HEK293 (cell line): ENCODE data around the gene BTF3.

Source experiments
- KLF17 ChIP-seq: fragments of 450-650 bp; formaldehyde crosslinking; IDR thresholded peaks from 2 replicates; pipeline ENCODE4 v1.5.1; 2016; ENCODE audit warnings: missing biosample characterization, missing genetic modification characterization
- KLF9 ChIP-seq: fragments of 450-650 bp; formaldehyde crosslinking; IDR thresholded peaks from 2 replicates; pipeline ENCODE4 v1.5.1; 2016; ENCODE audit warnings: missing biosample characterization, missing genetic modification characterization, low read depth
- PRDM2 ChIP-seq: fragments of 450-650 bp; formaldehyde crosslinking; IDR thresholded peaks from 2 replicates; pipeline ENCODE4 v1.5.1; 2016; ENCODE audit warnings: missing biosample characterization, missing genetic modification characterization, borderline replicate concordance
- PRDM6 ChIP-seq: fragments of 450-650 bp; formaldehyde crosslinking; IDR thresholded peaks from 2 replicates; pipeline ENCODE4 v1.5.1; 2017; ENCODE audit warnings: missing biosample characterization, missing genetic modification characterization
- SCRT2 ChIP-seq: fragments of 450-650 bp; formaldehyde crosslinking; IDR thresholded peaks from 2 replicates; pipeline ENCODE4 v1.5.1; 2016; ENCODE audit warnings: missing biosample characterization, missing genetic modification characterization
- YY2 ChIP-seq: fragments of 450-650 bp; formaldehyde crosslinking; IDR thresholded peaks from 2 replicates; pipeline ENCODE4 v1.5.1; 2016; ENCODE audit warnings: missing biosample characterization, missing genetic modification characterization
- ZBTB8A ChIP-seq: fragments of 450-650 bp; formaldehyde crosslinking; IDR thresholded peaks from 2 replicates; pipeline ENCODE4 v1.5.1; 2016; ENCODE audit warnings: missing biosample characterization, missing genetic modification characterization
- ZFP41 ChIP-seq: fragments of 450-650 bp; formaldehyde crosslinking; IDR thresholded peaks from 2 replicates; pipeline ENCODE4 v1.5.1; 2016; ENCODE audit warnings: missing biosample characterization, missing genetic modification characterization, borderline replicate concordance
- ZIC2 ChIP-seq: fragments of 450-650 bp; formaldehyde crosslinking; IDR thresholded peaks from 2 replicates; pipeline ENCODE4 v1.5.1; 2016; ENCODE audit warnings: missing biosample characterization, missing genetic modification characterization
- ZNF133 ChIP-seq: fragments of 450-650 bp; formaldehyde crosslinking; IDR thresholded peaks from 2 replicates; pipeline ENCODE4 v1.5.1; 2016; ENCODE audit warnings: missing biosample characterization, missing genetic modification characterization
- ZNF18 ChIP-seq: fragments of 450-650 bp; formaldehyde crosslinking; IDR thresholded peaks from 2 replicates; pipeline ENCODE4 v1.5.1; 2016; ENCODE audit warnings: missing biosample characterization, missing genetic modification characterization
- ZNF292 ChIP-seq: fragments of 450-650 bp; formaldehyde crosslinking; IDR thresholded peaks from 2 replicates; pipeline ENCODE4 v1.5.1; 2016; ENCODE audit warnings: low read depth, missing biosample characterization, missing genetic modification characterization, borderline replicate concordance
- ZNF335 ChIP-seq: fragments of 450-650 bp; formaldehyde crosslinking; conservative IDR thresholded peaks from 2 replicates; pipeline ENCODE4 v1.5.1; 2016; ENCODE audit warnings: missing biosample characterization, missing genetic modification characterization
- ZNF366 ChIP-seq: fragments of 450-650 bp; formaldehyde crosslinking; conservative IDR thresholded peaks from 2 replicates; pipeline ENCODE4 v1.5.1; 2016; ENCODE audit warnings: missing biosample characterization, missing genetic modification characterization
- ZNF404 ChIP-seq: fragments of 450-650 bp; formaldehyde crosslinking; IDR thresholded peaks from 2 replicates; pipeline ENCODE4 v1.5.1; 2017; ENCODE audit warnings: missing biosample characterization, missing genetic modification characterization
- ZNF529 ChIP-seq: fragments of 450-650 bp; formaldehyde crosslinking; IDR thresholded peaks from 2 replicates; pipeline ENCODE4 v1.5.1; 2017; ENCODE audit warnings: missing genetic modification characterization, missing biosample characterization; ENCODE audit not compliant: insufficient replicate concordance
- ZNF596 ChIP-seq: fragments of 450-650 bp; IDR thresholded peaks from 2 replicates; pipeline ENCODE4 v1.5.0; 2018; ENCODE audit warnings: missing biosample characterization, mild to moderate bottlenecking, missing genetic modification characterization, moderate library complexity
- ZNF707 ChIP-seq: fragments of 450-650 bp; formaldehyde crosslinking; IDR thresholded peaks from 2 replicates; pipeline ENCODE4 v1.5.1; 2016; ENCODE audit warnings: missing biosample characterization, missing genetic modification characterization
- ZNF776 ChIP-seq: fragments of 450-650 bp; formaldehyde crosslinking; IDR thresholded peaks from 2 replicates; pipeline ENCODE4 v1.5.0; 2017; ENCODE audit warnings: missing biosample characterization, missing genetic modification characterization, borderline replicate concordance
- TF ChIP-seq, protein P1 (sequence below): fragments of 450-650 bp; formaldehyde crosslinking; IDR thresholded peaks from 2 replicates; pipeline ENCODE4 v1.5.0; 2017; ENCODE audit warnings: missing biosample characterization, missing genetic modification characterization, borderline replicate concordance
- TF ChIP-seq, protein P2 (sequence below): fragments of 450-650 bp; formaldehyde crosslinking; IDR thresholded peaks from 2 replicates; pipeline ENCODE4 v1.5.1; 2017; ENCODE audit warnings: missing biosample characterization, missing genetic modification characterization
- TF ChIP-seq, protein P3 (sequence below): fragments of 450-650 bp; formaldehyde crosslinking; IDR thresholded peaks from 2 replicates; pipeline ENCODE4; 2016; ENCODE audit warnings: missing biosample characterization, missing genetic modification characterization

Gene BTF3

GRCh38 chr5:73498057-73498992 is at the start of gene BTF3 (continued):
- TF ChIP-seq, protein P1, sequence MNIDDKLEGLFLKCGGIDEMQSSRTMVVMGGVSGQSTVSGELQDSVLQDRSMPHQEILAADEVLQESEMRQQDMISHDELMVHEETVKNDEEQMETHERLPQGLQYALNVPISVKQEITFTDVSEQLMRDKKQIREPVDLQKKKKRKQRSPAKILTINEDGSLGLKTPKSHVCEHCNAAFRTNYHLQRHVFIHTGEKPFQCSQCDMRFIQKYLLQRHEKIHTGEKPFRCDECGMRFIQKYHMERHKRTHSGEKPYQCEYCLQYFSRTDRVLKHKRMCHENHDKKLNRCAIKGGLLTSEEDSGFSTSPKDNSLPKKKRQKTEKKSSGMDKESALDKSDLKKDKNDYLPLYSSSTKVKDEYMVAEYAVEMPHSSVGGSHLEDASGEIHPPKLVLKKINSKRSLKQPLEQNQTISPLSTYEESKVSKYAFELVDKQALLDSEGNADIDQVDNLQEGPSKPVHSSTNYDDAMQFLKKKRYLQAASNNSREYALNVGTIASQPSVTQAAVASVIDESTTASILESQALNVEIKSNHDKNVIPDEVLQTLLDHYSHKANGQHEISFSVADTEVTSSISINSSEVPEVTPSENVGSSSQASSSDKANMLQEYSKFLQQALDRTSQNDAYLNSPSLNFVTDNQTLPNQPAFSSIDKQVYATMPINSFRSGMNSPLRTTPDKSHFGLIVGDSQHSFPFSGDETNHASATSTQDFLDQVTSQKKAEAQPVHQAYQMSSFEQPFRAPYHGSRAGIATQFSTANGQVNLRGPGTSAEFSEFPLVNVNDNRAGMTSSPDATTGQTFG (tag by site-specific recombination) = no peak
- TF ChIP-seq ZNF776 (tag by site-specific recombination) = no peak
- no peak for TF ChIP-seq ZNF529
- TF ChIP-seq ZFP41 (tag by site-specific recombination) = no peak
- TF ChIP-seq KLF9 = no peak
- no peak for TF ChIP-seq ZNF292
- no peak for TF ChIP-seq ZNF596 (tag by site-specific recombination)
- TF ChIP-seq, protein P2, sequence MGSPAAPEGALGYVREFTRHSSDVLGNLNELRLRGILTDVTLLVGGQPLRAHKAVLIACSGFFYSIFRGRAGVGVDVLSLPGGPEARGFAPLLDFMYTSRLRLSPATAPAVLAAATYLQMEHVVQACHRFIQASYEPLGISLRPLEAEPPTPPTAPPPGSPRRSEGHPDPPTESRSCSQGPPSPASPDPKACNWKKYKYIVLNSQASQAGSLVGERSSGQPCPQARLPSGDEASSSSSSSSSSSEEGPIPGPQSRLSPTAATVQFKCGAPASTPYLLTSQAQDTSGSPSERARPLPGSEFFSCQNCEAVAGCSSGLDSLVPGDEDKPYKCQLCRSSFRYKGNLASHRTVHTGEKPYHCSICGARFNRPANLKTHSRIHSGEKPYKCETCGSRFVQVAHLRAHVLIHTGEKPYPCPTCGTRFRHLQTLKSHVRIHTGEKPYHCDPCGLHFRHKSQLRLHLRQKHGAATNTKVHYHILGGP = no peak
- TF ChIP-seq ZBTB8A (tag by site-specific recombination) = peak; percentile 34; the same call in 1 of the 2 replicates
- no peak for TF ChIP-seq PRDM6 (tag by site-specific recombination)
- peak; percentile 45; the same call in 1 of the 2 replicates for TF ChIP-seq KLF17
- 0 out of 2 replicates have a peak, but pooled peaks have one; percentile 10 for TF ChIP-seq SCRT2
- no peak for TF ChIP-seq ZNF366 (tag by site-specific recombination)
- TF ChIP-seq PRDM2 (tag by site-specific recombination) = 0 out of 2 replicates have a peak, but pooled peaks have one; percentile 60
- no peak for TF ChIP-seq ZNF18 (tag by site-specific recombination)
- TF ChIP-seq YY2 (tag by site-specific recombination) = peak; percentile 78
- TF ChIP-seq ZNF404 (tag by site-specific recombination) = no peak
- no peak for TF ChIP-seq ZNF707
- TF ChIP-seq ZNF335 = peak; percentile 72
- no peak for TF ChIP-seq ZIC2 (tag by site-specific recombination)
- TF ChIP-seq, protein P3, sequence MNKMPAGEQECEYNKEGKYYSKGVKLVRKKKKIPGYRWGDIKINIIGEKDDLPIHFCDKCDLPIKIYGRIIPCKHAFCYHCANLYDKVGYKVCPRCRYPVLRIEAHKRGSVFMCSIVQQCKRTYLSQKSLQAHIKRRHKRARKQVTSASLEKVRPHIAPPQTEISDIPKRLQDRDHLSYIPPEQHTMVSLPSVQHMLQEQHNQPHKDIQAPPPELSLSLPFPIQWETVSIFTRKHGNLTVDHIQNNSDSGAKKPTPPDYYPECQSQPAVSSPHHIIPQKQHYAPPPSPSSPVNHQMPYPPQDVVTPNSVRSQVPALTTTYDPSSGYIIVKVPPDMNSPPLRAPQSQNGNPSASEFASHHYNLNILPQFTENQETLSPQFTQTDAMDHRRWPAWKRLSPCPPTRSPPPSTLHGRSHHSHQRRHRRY (tag by site-specific recombination) = peak; percentile 18; the same call in 1 of the 2 replicates
- TF ChIP-seq ZNF133 (tag by site-specific recombination) = no peak
